Stimulated activated naive CD8-positive, alpha-beta T cell treated with anti-CD3 and anti-CD28 coated beads, Interleukin-15, Interleukin-2, amounts not matched to agents 100 U/mL and 50 U/mL, for 24 hours (primary cell): Measurements from ENCODE around the gene NFATC3.
A peak's percentile ranks its signal among the peaks of the same experiment; 100 is the strongest.

Experiments used
- ATAC-seq: fragments of 150-1000 bp; cut with Tn5 transposase; one replicate; pipeline ENCODE4 v1.10.0; 2021
- DNase-seq: peaks from one replicate; pipeline ENCODE4 v3.0.0; 2021

The NFATC3 gene

DNA sequence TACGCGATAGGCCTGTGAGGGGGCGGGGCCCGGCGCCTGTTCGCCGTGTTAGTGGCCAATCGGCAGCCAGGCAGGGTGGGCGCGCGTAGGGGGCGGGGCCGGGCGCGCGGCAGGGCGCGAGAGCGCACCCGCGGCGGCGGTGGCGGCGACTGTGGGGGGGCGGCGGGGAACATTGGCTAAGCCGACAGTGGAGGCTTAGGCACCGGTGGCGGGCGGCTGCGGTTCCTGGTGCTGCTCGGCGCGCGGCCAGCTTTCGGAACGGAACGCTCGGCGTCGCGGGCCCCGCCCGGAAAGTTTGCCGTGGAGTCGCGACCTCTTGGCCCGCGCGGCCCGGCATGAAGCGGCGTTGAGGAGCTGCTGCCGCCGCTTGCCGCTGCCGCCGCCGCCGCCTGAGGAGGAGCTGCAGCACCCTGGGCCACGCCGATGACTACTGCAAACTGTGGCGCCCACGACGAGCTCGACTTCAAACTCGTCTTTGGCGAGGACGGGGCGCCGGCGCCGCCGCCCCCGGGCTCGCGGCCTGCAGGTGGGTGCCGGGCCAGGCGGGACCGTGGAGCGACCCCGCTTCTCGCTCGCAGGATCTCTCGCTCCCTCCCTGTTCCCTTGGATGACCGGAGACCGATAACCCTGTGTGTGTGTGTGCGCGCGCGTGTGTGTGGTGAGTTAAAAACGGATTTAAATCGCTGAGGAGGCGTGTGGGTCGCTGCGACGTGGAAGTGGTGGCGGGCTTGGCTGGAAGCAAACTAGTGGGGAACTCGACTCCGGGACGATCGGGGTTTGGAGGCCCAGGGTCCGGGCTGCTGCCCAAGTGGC is at the start of gene NFATC3:
TSS of gene NFATC3 (plus strand) at position 112 of the 813 bp plus-strand sequence. CDS start at position 424, 312 bp downstream.
- DNase-seq (peak; percentile 99), ATAC-seq (peak; percentile 69)

DNA sequence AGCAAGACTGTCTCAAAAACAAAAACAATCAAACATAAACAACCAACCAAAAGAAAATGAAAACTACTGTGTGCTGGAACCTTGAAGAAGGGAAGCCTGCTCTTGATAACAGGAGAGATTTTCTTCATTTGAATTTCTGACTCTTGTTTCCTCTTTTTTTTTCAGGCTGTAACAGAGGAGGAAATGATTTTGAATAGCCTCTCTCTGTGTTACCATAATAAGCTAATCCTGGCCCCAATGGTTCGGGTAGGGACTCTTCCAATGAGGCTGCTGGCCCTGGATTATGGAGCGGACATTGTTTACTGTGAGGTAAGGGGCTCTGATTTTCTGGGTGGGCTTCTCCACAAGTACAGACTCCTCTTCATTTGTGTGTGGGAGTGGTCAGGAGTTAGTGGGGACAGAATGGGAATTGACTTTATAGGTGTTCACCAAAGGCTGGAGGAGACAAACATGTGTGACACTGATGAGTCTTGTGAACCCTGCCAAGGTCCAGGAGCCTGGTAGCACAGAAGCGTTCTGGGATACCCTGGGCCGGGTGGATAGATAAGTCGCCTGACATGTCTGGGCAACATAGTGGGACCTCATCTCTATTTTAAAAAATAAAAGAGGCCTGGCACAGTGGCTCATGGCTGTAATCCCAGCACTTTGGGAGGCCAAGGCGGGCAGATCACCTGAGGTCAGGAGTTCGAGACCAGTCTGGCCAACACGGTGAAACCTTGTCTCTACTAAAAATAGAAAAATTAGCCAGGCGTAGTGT is 47.2 kb upstream of the NFATC3 start:
- ATAC-seq, result no peak

DNA sequence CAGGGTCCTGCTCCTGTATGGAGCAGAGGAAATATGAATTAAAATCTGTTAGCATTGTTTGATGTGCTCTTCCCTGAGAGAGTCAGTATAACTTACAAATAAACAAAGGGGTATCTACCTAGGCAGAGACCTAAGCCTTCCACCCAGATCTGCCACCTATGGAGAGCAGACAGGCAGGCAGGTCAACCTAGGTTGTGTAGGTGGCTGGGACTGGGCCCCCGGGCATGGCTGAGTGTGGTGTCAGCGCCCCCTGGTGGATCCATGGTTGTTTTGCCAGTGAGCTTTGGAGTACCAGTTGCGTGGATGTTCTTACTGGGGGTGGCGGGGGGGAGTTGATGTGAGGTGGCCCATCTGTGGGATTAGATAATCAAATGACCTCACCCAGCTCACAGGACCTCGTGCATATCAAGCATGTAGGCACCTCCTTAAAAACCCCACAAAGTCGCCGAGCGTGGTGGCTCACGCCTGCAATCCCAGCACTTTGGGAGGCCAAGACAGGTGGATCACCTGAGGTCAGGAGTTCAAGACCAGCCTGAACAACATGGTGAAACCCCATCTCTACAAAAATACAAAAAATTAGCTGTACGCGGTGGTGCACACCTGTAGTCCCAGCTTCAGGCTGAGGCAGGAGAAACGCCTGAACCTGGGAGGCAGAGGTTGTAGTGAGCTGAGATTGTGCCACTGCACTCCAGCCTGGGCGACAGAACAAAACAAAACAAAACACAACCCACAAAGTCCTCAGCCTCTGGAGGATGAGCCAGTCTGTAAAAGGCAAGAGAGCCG is 44.5 kb upstream of the NFATC3 start:
- DNase-seq, result peak; percentile 91
- ATAC-seq, result peak; percentile 97

More for the DNA sequence above, 47.2 kb upstream of the NFATC3 start:
- no peak for DNase-seq

DNA sequence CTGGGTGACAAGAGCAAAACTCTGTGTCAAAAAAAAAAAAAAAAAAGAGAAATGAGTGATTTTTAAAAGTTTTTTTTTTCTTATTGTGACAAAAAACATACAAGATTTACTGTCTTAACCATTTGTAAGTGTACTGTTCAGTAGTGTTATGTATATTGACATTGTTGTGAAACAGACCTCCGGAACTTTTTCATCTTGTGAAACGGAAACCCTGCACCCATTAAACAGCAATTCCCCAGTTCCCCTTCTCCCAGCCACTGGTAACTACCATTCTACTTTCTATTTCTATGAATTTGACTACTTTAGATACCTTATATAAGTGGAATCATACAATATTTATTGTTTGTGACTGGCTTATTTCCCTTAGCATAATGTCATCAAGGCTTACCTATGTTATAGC is 43.4 kb upstream of the NFATC3 start:
- no peak for DNase-seq
- ATAC-seq, result no peak

DNA sequence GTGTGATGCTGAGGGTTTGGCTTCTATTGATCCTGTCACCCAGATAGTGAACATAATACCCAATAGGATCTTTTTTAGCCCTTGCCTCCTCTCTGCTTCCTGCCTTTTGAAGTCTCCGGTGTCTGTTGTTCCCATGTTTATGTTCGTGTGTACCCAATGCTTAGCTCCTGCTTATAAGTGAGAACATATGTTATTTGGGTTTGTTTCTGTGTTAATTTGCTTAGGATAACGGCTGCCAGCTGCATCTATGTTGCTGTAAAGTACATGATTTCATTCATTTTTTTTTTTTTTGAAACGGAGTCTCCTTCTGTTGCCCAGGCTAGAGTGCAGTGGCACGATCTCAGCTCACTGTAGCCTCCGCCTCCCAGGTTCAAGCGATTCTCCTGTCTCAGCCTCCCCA is 39.1 kb upstream of the NFATC3 start:
- ATAC-seq (no peak), DNase-seq (no peak)

DNA sequence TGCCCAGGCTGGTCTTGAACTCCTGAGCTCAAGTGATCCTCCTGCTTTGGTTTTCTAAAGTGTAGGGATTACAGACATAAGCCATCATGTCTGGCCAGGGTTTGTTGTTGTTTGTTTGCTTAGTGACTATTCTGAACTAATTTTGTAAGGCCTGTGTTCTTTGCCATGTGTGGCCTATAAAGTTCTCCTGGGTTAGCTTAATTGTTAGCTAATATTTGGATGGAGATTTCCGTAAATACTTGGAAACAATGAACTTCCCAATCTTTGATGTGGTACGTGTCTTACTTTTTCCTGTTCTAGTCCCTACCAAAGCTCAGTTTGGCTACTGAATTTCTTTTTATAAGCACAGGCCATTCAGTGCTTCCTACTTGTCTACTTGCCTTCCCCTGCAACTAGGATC is 37.2 kb upstream of the NFATC3 start:
- DNase-seq, result no peak
- no peak for ATAC-seq

DNA sequence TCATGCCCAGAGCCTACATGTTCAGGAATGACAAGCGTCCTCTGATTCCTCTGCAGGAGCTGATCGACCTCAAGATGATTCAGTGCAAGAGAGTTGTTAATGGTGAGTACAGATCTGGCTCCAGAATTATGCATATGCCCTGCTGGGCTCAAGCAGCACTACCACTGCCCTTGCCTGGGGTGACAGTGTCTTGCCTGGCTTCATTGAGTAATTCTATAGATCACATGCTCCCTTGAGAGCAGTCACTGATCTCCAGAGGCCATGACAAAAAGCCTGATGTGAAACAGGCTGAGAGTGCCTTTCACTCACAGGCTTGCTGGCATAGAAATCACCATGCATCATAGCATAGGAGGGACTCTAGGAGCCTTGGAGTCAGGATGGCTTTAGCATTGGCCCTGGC is 35.7 kb upstream of the NFATC3 start:
- ATAC-seq (no peak), DNase-seq (no peak)

DNA sequence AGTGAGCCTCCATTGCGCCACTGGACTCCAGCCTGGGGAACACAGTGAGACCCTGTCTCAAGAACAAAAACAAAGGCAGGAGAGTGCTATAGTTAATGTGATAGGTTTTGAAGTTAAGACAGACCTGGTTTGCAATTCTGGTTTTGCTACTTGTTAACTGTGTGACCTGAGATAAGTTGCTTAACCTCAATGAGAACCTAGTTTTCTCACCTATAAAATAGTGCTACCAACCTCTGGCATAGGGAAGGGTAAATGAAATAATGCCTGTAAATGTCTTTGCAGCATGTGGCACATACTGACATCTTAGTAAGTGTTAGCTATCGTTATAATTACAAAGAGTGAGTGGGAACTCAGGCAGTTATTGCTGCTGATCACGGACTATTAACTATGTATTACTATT is 29.8 kb upstream of the NFATC3 start:
- DNase-seq (no peak), ATAC-seq (no peak)

DNA sequence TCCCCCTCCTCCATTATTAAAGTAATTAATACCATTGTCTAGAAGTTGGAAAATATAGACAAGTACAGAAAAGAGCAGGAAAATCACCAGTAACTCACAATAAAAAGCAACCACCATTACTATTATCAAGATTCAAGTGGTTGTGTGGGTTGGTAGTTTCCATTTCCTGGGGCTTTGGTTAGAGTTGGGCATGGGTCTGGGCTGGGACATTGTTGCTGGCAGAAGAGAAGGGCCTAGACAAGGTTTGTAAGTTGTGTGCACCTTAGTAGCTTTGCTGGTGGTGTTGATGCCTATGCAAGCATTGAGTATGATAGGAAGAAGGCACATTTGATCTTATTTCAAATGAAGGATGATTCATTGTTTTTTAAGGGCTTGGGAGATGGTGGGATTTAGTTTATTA is 25.4 kb upstream of the NFATC3 start:
- no peak for DNase-seq
- ATAC-seq, result peak; percentile 55

DNA sequence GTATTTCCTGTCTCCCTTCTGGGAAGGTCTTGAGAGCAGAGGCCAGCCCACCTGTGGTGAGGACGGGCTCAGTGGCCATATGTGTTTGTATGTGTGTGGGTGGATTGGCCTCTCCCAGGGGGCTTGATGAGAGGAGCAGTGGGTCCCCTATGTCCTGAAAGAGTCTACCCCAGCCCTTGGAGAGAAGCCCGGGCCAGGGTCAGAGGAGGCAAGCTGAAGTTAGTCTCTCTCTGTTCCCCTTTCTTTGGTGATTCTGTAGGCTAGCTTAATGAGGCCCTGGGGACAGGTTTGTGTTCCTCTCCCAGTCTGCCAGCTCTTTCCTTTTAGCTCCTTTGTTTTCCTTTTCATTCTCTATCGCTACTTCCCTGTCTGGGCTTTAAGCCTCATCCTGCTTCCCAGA is 23.8 kb upstream of the NFATC3 start:
- no peak for DNase-seq
- ATAC-seq, result no peak

DNA sequence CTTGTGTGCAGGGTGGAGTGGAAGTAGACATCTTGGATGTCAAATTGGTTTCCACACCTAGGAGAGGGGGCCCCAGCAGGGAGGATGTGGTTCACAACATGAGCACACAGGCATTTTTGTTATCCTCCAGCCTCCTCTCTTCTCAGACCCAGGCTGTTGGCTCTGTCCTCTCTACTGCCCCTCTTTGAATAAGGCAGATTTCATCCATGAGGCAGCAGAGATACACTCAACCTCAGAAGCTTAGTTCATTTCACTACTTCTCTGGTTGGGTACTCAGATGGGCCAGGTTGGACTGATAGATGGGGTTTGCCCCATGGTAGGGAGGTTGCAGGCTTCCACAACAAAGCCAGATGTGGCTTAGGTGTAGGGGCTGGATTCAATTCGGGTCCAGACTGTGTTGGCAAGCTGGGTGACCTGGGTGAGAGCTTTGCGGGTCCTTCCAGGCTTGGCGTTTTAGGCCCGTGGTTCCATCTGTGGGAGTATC is 22.2 kb upstream of the NFATC3 start:
- DNase-seq, result peak; percentile 38
- ATAC-seq, result peak; percentile 69

DNA sequence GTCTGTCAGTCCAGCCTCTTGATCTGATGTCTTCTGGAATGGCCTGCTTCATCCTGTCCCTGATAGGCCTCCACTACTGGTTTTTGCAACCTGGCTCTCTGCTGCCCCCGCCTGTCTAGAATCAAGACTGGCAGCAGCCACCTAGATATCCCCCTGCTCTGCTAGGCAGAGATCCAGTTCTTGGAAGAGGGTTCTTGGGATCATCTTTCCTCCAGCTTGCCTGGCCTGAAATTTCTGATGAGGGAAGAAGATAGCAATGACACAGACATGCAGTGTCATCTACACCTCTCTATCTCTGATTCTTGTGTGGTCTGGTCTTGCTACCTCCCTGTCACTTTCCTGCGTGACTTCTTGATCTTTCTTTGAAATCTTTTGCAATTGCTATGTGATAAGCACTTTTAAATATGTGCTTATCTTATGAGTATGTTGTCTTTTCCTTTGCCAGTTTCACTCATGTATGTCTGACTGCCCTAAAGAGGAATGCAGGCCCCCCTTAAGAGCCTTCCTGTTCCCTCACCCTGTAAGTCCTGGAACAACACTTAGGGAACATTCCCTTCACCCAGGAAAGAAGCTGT is 20.3 kb upstream of the NFATC3 start:
- peak; percentile 79 for DNase-seq

DNA sequence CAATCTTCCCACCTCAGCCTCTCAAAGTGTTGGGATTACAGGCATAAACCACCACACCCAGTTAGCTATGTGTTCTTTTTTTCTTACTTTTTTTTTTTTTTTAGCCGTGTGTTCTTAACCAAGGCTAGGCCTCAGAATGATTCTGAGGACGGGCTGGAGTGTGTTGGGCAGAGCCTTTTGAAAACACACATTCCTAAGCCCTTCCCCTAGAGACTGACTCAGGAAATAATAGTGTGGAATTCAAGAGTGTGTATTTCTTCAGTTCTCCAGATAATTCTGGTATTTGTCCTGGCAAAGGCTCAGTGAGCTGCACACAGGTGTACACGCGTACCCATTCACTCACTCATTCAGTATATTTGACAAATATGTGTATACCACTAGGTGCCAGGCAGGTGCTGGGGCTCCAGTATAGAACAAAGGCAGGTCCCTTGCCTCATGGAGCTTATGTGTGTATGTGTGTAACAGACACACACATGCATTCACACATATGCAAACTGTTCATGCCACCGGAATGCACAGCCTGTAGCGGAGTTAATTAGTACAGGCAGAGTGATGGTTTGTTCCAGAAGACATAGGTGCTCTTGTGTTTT is 19.4 kb upstream of the NFATC3 start:
- DNase-seq (no peak), ATAC-seq (no peak)

More for the DNA sequence above, 20.3 kb upstream of the NFATC3 start:
- ATAC-seq, result peak; percentile 67

DNA sequence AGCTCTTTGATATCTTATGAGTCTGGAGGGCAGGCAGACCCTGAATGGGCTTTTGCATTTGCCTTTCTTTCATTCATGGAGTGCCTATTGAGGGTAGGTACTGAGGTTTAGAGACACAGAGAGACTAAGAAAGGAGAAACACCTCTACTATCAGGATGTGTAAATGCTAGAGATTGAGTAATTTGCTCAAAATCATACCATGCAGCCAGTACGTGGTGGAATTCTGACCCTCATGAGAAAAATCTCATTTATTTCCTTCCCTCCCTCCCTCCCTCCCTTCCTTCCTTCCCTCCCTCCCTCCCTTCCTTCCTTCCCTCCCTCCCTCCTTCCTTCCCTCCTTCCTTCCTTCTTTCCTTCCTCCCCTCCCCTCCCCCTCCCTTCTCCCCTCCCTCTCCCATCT is 18.4 kb upstream of the NFATC3 start:
- ATAC-seq (no peak), DNase-seq (no peak)

DNA sequence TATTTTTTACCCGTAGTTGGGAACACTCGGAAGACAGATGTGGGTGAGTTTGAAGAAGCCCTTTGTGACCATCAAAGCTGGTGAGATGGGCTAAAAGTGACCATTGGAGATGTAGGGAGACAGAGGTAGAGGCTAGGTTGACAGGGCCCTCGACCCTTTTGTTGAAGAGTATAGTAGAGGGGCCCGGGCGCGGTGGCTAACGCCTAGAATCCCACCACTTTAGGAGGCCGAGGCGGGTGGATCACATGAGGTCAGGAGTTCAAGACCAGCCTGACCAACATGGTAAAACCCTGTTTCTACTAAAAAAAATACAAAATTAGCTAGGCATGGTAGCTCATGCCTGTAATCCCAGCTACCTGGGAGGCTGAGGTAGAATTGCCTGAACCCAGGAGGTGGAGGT is 16.2 kb upstream of the NFATC3 start:
- DNase-seq (no peak), ATAC-seq (no peak)

DNA sequence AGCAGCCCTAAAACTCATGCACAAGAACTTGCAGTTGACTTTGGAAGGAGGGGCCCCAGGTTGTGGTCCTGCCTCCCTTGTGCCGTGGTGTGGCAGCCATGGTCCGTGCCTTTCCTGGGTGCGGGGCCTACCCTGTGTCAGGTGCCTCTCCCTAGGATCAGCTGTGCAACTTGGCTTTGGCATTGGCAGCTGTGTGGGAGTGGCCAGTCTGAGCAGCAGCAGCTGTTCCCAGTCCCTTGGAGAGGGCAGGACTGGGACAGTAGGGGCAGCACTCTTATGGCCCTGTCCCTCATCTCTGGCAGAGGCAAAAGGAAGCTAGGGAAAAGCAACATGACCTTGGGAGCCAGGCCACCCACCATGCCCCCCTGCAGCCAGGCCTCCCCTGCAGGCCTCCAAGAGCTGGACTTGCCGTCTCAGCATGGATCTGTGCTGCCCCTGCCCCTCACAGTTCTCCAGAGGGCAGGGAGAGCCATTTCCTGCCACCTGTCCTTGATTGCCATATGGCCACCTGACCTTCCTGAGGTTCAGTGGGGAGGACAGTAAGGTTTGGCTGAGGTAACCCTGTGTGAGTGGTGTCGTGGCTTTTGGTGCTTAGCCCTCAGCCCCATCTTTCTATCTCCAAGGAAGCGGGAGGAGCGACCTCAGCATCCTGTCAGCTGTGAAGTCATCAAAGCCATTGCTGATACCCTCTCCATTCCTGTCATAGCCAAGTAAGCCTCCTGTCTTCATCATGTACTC is 15.5 kb upstream of the NFATC3 start:
- DNase-seq (no peak), ATAC-seq (peak; percentile 21)

DNA sequence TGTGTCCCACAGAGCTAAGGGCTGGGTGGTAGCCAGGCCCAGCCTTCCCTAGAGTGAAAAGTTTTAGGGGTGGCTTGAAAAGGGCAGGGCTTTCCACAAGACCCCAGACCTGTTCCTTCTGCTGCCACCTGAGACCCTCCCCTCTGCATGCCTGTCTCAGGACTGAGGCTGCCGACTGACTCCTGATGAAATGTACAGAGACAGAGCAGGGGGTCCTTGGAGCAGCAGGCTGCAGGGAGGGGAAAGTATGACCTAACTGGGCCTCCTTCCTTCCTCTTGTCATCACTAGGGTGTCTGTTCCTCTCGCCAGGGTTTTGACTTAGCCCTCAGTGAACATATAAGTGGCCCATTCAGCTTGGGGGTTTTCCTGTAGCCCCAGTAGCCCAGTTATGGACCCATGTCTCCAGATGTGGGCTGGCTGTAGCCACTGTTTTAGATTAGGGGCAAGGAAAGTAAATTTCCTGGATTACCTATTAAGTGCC is 14.9 kb upstream of the NFATC3 start:
- peak; percentile 30 for ATAC-seq
- no peak for DNase-seq

DNA sequence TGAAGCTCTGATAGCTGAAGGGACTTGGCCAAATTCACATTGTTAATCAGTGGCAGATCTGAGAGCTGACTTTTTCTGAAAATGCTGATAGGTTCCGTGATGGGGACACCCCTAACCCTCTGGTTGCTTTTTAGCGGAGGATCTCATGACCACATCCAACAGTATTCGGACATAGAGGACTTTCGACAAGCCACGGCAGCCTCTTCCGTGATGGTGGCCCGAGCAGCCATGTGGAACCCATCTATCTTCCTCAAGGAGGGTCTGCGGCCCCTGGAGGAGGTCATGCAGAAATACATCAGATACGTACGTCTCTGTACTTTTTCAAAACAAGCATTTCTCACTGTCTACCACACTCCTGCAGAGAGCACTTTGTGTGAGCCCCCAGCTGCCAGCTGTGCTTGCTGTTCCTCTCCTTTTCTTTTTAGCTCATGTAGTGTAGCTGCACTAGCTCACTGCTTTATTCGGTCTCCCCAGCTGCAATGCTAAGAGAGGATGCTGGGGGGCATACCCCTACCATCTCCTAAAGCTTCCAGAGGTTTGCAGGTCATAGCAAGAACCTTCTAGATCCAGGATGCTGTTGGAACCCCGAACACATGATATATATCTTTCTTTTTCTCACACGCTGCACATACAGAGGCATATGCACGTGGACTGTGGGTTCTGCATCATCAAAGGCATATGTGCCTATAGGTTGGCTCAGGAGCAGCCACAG is 14.2 kb upstream of the NFATC3 start:
- DNase-seq, result no peak
- no peak for ATAC-seq

DNA sequence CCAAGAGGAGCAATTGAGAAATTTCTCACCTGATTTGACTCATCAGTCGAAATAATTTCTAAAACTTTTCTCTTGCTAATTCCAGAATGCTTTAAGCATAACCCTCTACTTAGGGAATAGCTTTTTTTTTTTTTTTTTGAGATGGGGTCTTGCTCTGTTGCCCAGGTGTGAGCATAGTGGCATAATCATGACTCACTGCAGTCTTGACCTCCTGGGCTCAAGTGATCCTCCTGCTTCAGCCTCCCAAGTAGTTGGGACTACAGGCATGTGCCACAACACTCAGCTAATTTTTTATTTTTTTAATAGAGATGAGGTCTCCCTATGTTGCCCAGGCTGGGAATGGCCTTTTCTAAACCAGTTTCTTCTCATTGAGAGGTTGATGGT is 13.7 kb upstream of the NFATC3 start:
- ATAC-seq (no peak), DNase-seq (no peak)

DNA sequence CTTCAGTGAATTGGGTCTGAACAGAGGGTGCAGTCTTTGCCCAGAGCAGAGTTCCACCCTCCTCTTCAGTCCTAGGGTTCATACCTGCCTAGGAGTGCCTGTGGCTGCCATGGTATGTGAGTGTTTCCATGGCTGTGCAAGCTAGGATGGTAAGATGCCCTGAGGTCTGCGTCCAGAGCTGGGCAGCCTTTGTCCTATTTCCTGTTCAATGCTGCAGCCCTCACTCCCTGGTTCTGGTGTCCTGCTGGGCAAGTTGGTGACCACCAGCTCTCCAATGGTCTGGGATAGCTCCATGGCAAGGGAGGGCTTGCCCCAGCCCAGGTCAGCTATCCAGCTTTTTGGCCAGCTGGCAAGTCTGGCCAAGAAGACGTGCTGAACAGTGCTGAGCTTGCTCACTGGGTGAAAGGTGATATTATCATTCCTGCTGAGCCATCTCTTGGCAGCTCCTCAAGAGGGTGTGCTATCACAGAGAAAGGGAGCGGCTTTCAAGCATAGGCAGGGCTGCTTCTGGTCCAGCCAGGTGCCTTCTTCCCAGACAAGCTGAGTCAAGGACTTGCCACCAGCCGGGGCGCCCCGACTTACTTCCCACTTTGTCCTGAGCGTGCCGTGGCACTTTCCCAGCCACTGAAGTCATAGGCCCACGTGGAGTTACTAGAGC is 13.0 kb upstream of the NFATC3 start:
- DNase-seq (no peak), ATAC-seq (no peak)
